MCF 10A (cell line): ENCODE results near the gene UMPS. TPM values are rescaled to one million over a fixed set of nuclear protein-coding genes. Genes with fewer than 3 reads are reported as not detected.

Source experiments
- BruUV-seq: library from RNA; stranded (reverse); fragments of 400-500 nt; replicated peaks from 2 replicates; lab custom pipeline; 2021; lab: Mats Ljungman, UMichigan
- CTCF ChIA-PET: fragments of 300-600 bp; sonication (Branson Sonifier 250); formaldehyde crosslinking; extraction: SDS; loops from one replicate; lab custom pipeline; 2021; ENCODE audit warnings: antibody characterized with exemption, inconsistent platforms; lab: Yijun Ruan, JAX
- POLR2A ChIA-PET: fragments of 300-600, 350-650 bp; sonication (Branson Sonifier 250); formaldehyde crosslinking; extraction: SDS; loops from one replicate; lab custom pipeline; 2020; ENCODE audit warnings: antibody characterized with exemption, inconsistent platforms; lab: Yijun Ruan, JAX
- DNase-seq: peaks from one replicate; pipeline ENCODE4 v3.0.0-alpha.2; 2018; ENCODE audit not compliant: unreplicated experiment
- H3K27ac Mint-ChIP-seq: one replicate; pipeline ENCODE4 v1.8.0; 2022; ENCODE audit warnings: mild to moderate bottlenecking, low read depth, mixed read lengths; ENCODE audit not compliant: unreplicated experiment
- H3K27me3 Mint-ChIP-seq: one replicate; pipeline ENCODE4 v1.8.0; 2022; ENCODE audit warnings: mixed read lengths; ENCODE audit not compliant: insufficient read depth, unreplicated experiment
- H3K36me3 Mint-ChIP-seq: one replicate; pipeline ENCODE4 v1.8.0; 2022; ENCODE audit warnings: mild to moderate bottlenecking, moderate library complexity, mixed read lengths; ENCODE audit not compliant: insufficient read depth, unreplicated experiment
- H3K4me1 Mint-ChIP-seq: one replicate; pipeline ENCODE4 v1.8.0; 2022; ENCODE audit warnings: mixed read lengths; ENCODE audit not compliant: insufficient read depth, unreplicated experiment
- H3K4me3 Mint-ChIP-seq: one replicate; pipeline ENCODE4 v1.8.0; 2022; ENCODE audit warnings: mild to moderate bottlenecking, moderate library complexity, mixed read lengths; ENCODE audit not compliant: unreplicated experiment
- H3K9me3 Mint-ChIP-seq: one replicate; pipeline ENCODE4 v1.8.0; 2022; ENCODE audit warnings: mixed read lengths; ENCODE audit not compliant: unreplicated experiment
- intact Hi-C: fragments of 100-400 bp; cut with micrococcal nuclease; formaldehyde crosslinking; loops from 2 replicates; pipeline ENCODE4 v1.14.1; 2022
- total RNA-seq: library from RNA; stranded (reverse); gene quantifications from 2 replicates; pipeline ENCODE4 v1.2.3, GENCODE V29; 2022
- TF ChIP-seq, protein P1 (sequence below): fragments of 200-600 bp; IDR thresholded peaks from one replicate; pipeline ENCODE4 v1.8.0; 2022; ENCODE audit warnings: antibody characterized with exemption, mild to moderate bottlenecking; ENCODE audit not compliant: unreplicated experiment

Gene UMPS
- total RNA-seq, 1 experiment from 2014 or later = 49.3 TPM

DNA sequence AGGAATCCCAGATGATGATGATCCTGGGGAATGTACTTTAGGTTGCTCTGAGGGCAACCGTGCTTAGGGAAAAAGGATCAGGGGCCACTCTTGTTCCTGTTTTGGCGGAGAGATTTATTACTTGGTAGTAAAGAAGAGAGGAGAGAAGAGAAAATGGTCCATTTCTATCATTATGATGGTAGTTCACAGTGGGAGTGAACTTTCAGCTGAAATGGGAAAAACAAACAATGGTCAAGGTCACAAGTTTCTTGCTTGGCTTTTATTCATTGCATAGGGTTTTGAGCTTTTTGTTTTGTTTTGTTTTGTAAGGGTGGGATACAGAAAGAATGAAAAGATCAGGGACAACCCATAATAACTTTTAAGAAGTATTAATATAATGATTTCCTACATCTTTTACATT lies 7.7 kb upstream of the UMPS start:
- H3K4me3 Mint-ChIP-seq = no peak overlapping the region
- no peaks in the 10 kb centered on the region for H3K36me3 Mint-ChIP-seq
- POLR2A ChIA-PET = no interaction called here
- H3K27me3 Mint-ChIP-seq = peaks cover 61% of the 10 kb centered on the region
- intact Hi-C loops = no loop called here
- H3K27ac Mint-ChIP-seq = no peak overlapping the region
- BruUV-seq = no TSS peak
- CTCF ChIA-PET = interaction anchor here (0.6 to 1.5 kb wide), 3 partner anchors 34 to 296 kb away, joined by 3 to 7 read pairs (median 4); no protein-coding TSS in a partner anchor
- H3K4me1 Mint-ChIP-seq = no peaks in the 10 kb centered on the region
- no peak for DNase-seq
- TF ChIP-seq, protein P1, sequence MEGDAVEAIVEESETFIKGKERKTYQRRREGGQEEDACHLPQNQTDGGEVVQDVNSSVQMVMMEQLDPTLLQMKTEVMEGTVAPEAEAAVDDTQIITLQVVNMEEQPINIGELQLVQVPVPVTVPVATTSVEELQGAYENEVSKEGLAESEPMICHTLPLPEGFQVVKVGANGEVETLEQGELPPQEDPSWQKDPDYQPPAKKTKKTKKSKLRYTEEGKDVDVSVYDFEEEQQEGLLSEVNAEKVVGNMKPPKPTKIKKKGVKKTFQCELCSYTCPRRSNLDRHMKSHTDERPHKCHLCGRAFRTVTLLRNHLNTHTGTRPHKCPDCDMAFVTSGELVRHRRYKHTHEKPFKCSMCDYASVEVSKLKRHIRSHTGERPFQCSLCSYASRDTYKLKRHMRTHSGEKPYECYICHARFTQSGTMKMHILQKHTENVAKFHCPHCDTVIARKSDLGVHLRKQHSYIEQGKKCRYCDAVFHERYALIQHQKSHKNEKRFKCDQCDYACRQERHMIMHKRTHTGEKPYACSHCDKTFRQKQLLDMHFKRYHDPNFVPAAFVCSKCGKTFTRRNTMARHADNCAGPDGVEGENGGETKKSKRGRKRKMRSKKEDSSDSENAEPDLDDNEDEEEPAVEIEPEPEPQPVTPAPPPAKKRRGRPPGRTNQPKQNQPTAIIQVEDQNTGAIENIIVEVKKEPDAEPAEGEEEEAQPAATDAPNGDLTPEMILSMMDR = no peak
- no peaks in the 10 kb centered on the region for H3K9me3 Mint-ChIP-seq

DNA sequence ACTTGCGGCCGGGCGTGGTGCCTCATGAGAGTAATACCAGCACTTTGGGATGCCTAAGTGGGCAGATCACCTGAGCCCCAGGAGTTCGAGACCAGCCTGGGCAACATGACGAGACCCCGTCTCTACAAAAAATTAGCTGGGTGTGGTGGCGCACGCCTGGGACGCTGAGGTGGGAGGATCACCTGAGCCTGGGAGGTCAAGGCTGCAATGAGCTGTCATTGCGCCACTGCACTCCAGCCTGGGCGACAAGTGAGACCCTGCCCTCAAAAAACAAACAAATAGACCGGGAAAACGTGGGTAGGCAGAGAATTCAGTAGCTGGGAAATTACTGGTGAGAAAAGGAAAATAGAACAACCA lies 667 bp downstream of the UMPS start:
- peaks cover 18% of the 10 kb centered on the region for H3K36me3 Mint-ChIP-seq
- H3K4me3 Mint-ChIP-seq = peak overlapping the region; percentile 98
- no TSS peak for BruUV-seq
- peak overlapping the region; percentile 98 for H3K27ac Mint-ChIP-seq
- intact Hi-C loops = no loop called here
- DNase-seq = no peak
- no peaks in the 10 kb centered on the region for H3K9me3 Mint-ChIP-seq
- TF ChIP-seq, protein P1 = no peak
- H3K27me3 Mint-ChIP-seq = peaks cover 17% of the 10 kb centered on the region
- H3K4me1 Mint-ChIP-seq = peaks cover 20% of the 10 kb centered on the region
- ChIA-PET POLR2A (interaction anchor here (0.7 to 1.2 kb wide), 7 partner anchors 9 to 1147 kb away, joined by 3 to 4 read pairs (median 4); no protein-coding TSS in a partner anchor), CTCF (interaction anchor here (0.5 to 2.2 kb wide), 5 partner anchors 9 to 166 kb away, joined by 3 to 9 read pairs (median 3); no protein-coding TSS in a partner anchor)

DNA sequence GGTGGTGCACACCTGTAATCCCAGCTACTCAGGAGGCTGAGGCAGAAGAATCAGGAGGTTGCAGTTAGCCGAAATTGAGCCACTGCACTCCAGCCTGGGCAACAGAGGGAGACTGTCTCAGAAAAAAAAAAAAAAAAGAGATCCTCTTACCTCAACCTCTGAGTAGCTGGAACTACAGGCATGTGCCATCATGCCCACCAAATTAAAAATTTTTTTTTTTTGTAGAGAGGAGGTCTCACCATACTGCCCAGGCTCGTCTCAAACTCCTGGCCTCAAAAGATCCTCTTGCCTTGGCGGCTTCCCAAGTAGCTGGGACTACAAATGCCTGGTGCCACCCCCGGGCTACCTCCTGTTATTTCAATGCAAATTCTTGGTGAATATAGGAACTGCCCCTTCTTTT lies 1.5 kb downstream of the UMPS start:
- intact Hi-C loops = no loop called here
- H3K27ac Mint-ChIP-seq = no peak overlapping the region
- H3K4me1 Mint-ChIP-seq = peaks cover 20% of the 10 kb centered on the region
- CTCF ChIA-PET = interaction anchor here (0.6 to 2.2 kb wide), 5 partner anchors 8 to 384 kb away, joined by 3 to 9 read pairs (median 5); no protein-coding TSS in a partner anchor
- no peak for DNase-seq
- peaks cover 20% of the 10 kb centered on the region for H3K36me3 Mint-ChIP-seq
- no peaks in the 10 kb centered on the region for H3K9me3 Mint-ChIP-seq
- no TSS peak for BruUV-seq
- TF ChIP-seq, protein P1 = no peak
- peak overlapping the region; percentile 98 for H3K4me3 Mint-ChIP-seq
- POLR2A ChIA-PET = interaction anchor here (1.2 kb wide), 1 partner anchor 14 kb away, joined by 5 read pairs; no protein-coding TSS in a partner anchor
- H3K27me3 Mint-ChIP-seq = peaks cover 9% of the 10 kb centered on the region

DNA sequence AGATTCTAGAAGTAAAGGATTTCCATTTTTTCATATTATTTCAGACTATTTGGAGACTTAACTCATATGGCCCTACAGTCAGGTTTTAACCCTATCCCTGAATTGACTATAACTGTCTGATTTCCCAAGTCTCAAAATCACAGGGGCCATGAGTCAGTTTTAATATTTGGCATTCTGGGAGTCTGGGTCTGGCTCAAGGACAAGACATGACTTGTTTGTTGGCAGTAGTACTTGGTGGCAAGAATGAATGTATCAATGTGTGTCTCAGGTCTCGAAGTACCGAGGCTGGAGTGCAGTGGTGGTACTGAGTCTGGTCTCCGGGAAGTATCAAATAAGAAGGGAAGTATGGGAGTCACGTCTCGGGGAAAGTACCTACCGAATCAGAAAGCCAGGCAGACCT lies 10.8 kb downstream of the UMPS start:
- CTCF ChIA-PET = interaction anchor here (0.7 to 3.1 kb wide), 3 partner anchors 9 to 181 kb away, joined by 3 to 11 read pairs (median 9); no protein-coding TSS in a partner anchor
- H3K4me1 Mint-ChIP-seq = peaks cover 21% of the 10 kb centered on the region
- DNase-seq = peak; percentile 83
- H3K4me3 Mint-ChIP-seq = no peak overlapping the region
- H3K27ac Mint-ChIP-seq = peak overlapping the region; percentile 24
- H3K36me3 Mint-ChIP-seq = peaks cover 87% of the 10 kb centered on the region
- H3K27me3 Mint-ChIP-seq = no peaks in the 10 kb centered on the region
- BruUV-seq = no TSS peak
- no peaks in the 10 kb centered on the region for H3K9me3 Mint-ChIP-seq
- POLR2A ChIA-PET = no interaction called here
- TF ChIP-seq, protein P1 = no peak
- intact Hi-C loops = no loop called here
